Natural killer cell (primary cell): ENCODE data around the gene SPAG4. TPM values are rescaled to one million over a fixed set of nuclear protein-coding genes. Genes with fewer than 3 reads are reported as not detected.
A peak's percentile ranks its signal among the peaks of the same experiment; 100 is the strongest.

Source experiments
- ATAC-seq, 3 donors: fragments of 150-1000 bp in 2 of 3; fragments of 200-7000 bp in 1 of 3; cut with Tn5 transposase; 1 replicate in 1 of 3; 2 replicates in 2 of 3; pipeline ENCODE4 v1.10.0; 2021; ENCODE audit warnings: mild to moderate bottlenecking in 2 of 3, moderate library complexity in 2 of 3
- DNase-seq, 2 donors: peaks; one replicate each; pipeline versions ENCODE4 v3.0.0 to v3.0.0-alpha.2; 2013 to 2021; ENCODE audit warnings: mixed read lengths in 1 of 2
- H3K27ac ChIP-seq: one replicate; pipeline ENCODE4 v1.5.1; 2013; ENCODE audit warnings: mild to moderate bottlenecking, low read length
- H3K27me3 ChIP-seq: one replicate; pipeline ENCODE4 v1.6.1; 2013; ENCODE audit warnings: low read length; ENCODE audit not compliant: control insufficient read depth, insufficient read depth
- H3K36me3 ChIP-seq: one replicate; pipeline ENCODE4 v1.6.1; 2013; ENCODE audit warnings: low read length; ENCODE audit not compliant: control insufficient read depth, insufficient read depth
- H3K4me1 ChIP-seq: one replicate; pipeline ENCODE4 v1.6.1; 2013; ENCODE audit warnings: low read length; ENCODE audit not compliant: control insufficient read depth, insufficient read depth
- H3K4me3 ChIP-seq: one replicate; pipeline ENCODE4 v1.5.1; 2013; ENCODE audit warnings: low read length
- H3K9me3 ChIP-seq: one replicate; pipeline ENCODE4 v1.6.1; 2013; ENCODE audit warnings: low read length; ENCODE audit not compliant: control insufficient read depth, insufficient read depth
- H3K27ac Mint-ChIP-seq, 2 donors: one replicate each; pipeline ENCODE4 v1.8.0; 2022; ENCODE audit warnings: mild to moderate bottlenecking in 2 of 2, mixed read lengths in 2 of 2, moderate library complexity in 1 of 2
- H3K27me3 Mint-ChIP-seq, 2 donors: one replicate each; pipeline ENCODE4 v1.8.0; 2022; ENCODE audit warnings: low read depth in 2 of 2, mixed read lengths in 2 of 2
- H3K36me3 Mint-ChIP-seq: one replicate; pipeline ENCODE4 v1.8.0; 2022; ENCODE audit warnings: mixed read lengths
- H3K4me1 Mint-ChIP-seq, 2 donors: one replicate each; pipeline ENCODE4 v1.8.0; 2022; ENCODE audit warnings: mixed read lengths in 2 of 2
- H3K4me3 Mint-ChIP-seq: one replicate; pipeline ENCODE4 v1.8.0; 2022; ENCODE audit warnings: mild to moderate bottlenecking, moderate library complexity, mixed read lengths
- H3K9me3 Mint-ChIP-seq, 2 donors: one replicate each; pipeline ENCODE4 v1.8.0; 2022; ENCODE audit warnings: mixed read lengths in 2 of 2
- CTCF ChIP-seq: fragments of 200-600 bp; IDR thresholded peaks from one replicate; pipeline ENCODE4 v1.8.0; 2022; ENCODE audit warnings: antibody characterized with exemption
- WGBS: methylation state at CpG from one replicate; pipeline ENCODE4 v1.1.7; 2013; ENCODE audit warnings: missing lambda C conversion rate; ENCODE audit not compliant: insufficient coverage; 5-methylcytosine and 5-hydroxymethylcytosine counted together
- intact Hi-C: fragments of 100-400 bp; cut with micrococcal nuclease; formaldehyde crosslinking; loops from one replicate; pipeline ENCODE4 v1.14.2; 2022
- total RNA-seq, 4 donors: library from RNA; stranded (reverse); fragments of 120-200 nt in 1 of 4; gene quantifications; one replicate each; pipeline versions ENCODE4 v1.2.3 to v1.2.4, GENCODE V29; 2013 to 2022

Gene SPAG4
- total RNA-seq, 3 donors from 2014 or later (not counting 1 experiment from before 2014, with no cell fraction given): 11.2 to 16.2 (median 11.9) TPM

- WGBS: 92% methylated on average over 9 of the region's 9 CpGs
- no peaks in the 10 kb centered on the region for H3K36me3 Mint-ChIP-seq
- no peaks in the 10 kb centered on the region for H3K36me3 ChIP-seq
- H3K4me3 Mint-ChIP-seq: no peak overlapping the region
- H3K27me3 ChIP-seq: no peaks in the 10 kb centered on the region
- H3K9me3 Mint-ChIP-seq: no peaks in the 10 kb centered on the region
- no peak overlapping the region for H3K27ac Mint-ChIP-seq
- H3K27ac ChIP-seq: no peak overlapping the region
- ATAC-seq (no peak), DNase-seq (no peak)
- H3K9me3 ChIP-seq: no peaks in the 10 kb centered on the region
- H3K4me1 ChIP-seq: peaks cover 5% of the 10 kb centered on the region
- no peak overlapping the region for H3K4me3 ChIP-seq
- no peak for TF ChIP-seq CTCF
- intact Hi-C loops: loop anchor here (10.0 kb wide), 2 partner anchors 146 to 356 kb away; no protein-coding TSS in a partner anchor
- H3K27me3 Mint-ChIP-seq: peaks cover 0 to 3% of the 10 kb centered on the region in 2 donors
- H3K4me1 Mint-ChIP-seq: peaks cover 8 to 11% of the 10 kb centered on the region in 2 donors
Observed at GRCh38 chr20:35610833-35611427, 4.7 kb upstream of the SPAG4 start.

GRCh38 chr20:35611482-35611881, 4.1 kb upstream of the SPAG4 start:
- no peak for TF ChIP-seq CTCF
- H3K36me3 ChIP-seq: no peaks in the 10 kb centered on the region
- no peaks in the 10 kb centered on the region for H3K36me3 Mint-ChIP-seq
- H3K4me3 Mint-ChIP-seq: no peak overlapping the region
- intact Hi-C loops: loop anchor here (10.0 kb wide), 2 partner anchors 147 to 357 kb away; no protein-coding TSS in a partner anchor
- DNase-seq (no peak), ATAC-seq (no peak)
- H3K4me1 ChIP-seq: peaks cover 5% of the 10 kb centered on the region
- H3K27me3 Mint-ChIP-seq: peaks cover 0 to 3% of the 10 kb centered on the region in 2 donors
- peaks cover 11 to 13% of the 10 kb centered on the region in 2 donors for H3K4me1 Mint-ChIP-seq
- no peak overlapping the region for H3K27ac Mint-ChIP-seq
- no peaks in the 10 kb centered on the region for H3K9me3 ChIP-seq
- H3K4me3 ChIP-seq: no peak overlapping the region
- H3K27me3 ChIP-seq: no peaks in the 10 kb centered on the region
- WGBS: 94% methylated on average over 2 of the region's 2 CpGs
- no peaks in the 10 kb centered on the region for H3K9me3 Mint-ChIP-seq
- no peak overlapping the region for H3K27ac ChIP-seq

- H3K9me3 ChIP-seq: no peaks in the 10 kb centered on the region
- H3K4me3 ChIP-seq: peak overlapping the region; percentile 45
- peaks cover 10% of the 10 kb centered on the region for H3K27me3 ChIP-seq
- peaks cover 27 to 45% of the 10 kb centered on the region in 2 donors for H3K4me1 Mint-ChIP-seq
- intact Hi-C loops: loop anchor here (1.0 to 10.0 kb wide), 6 partner anchors 48 to 362 kb away; partner anchors contain the start of genes CPNE1, ERGIC3, RBM12 and RBM39
- WGBS: 3% methylated on average over 57 of the region's 57 CpGs
- no peaks in the 10 kb centered on the region for H3K36me3 Mint-ChIP-seq
- H3K4me1 ChIP-seq: peaks cover 40% of the 10 kb centered on the region
- H3K27ac Mint-ChIP-seq: peak overlapping the region; percentile 99
- peaks cover 0 to 3% of the 10 kb centered on the region in 2 donors for H3K27me3 Mint-ChIP-seq
- peak overlapping the region; percentile 19 for H3K27ac ChIP-seq
- peak overlapping the region; percentile 86 for H3K4me3 Mint-ChIP-seq
- DNase-seq (peak; percentile 54 to 73), ATAC-seq (no peak)
- no peaks in the 10 kb centered on the region for H3K9me3 Mint-ChIP-seq
- no peak for TF ChIP-seq CTCF
- peaks cover 5% of the 10 kb centered on the region for H3K36me3 ChIP-seq
Observed at GRCh38 chr20:35616465-35617396, 1.1 kb downstream of the SPAG4 start.
